HUES6 (cell line): Measurements from ENCODE around the gene OIT3.
"Not testable (repeated sequence)": the region's sequence is repeated elsewhere in the genome, so short reads cannot be mapped to it uniquely, and the experiment has no call there.

Source experiments
- H3K27ac ChIP-seq: 2 replicates; pipeline ENCODE4 v1.7.0; 2013; ENCODE audit warnings: low read depth, mild to moderate bottlenecking, low read length, inconsistent platforms
- H3K27me3 ChIP-seq: 2 replicates; pipeline ENCODE4 v1.6.1; 2013; ENCODE audit warnings: low read length; ENCODE audit not compliant: control insufficient read depth, insufficient read depth
- H3K36me3 ChIP-seq: 2 replicates; pipeline ENCODE4 v1.6.1; 2013; ENCODE audit warnings: low read length; ENCODE audit not compliant: control insufficient read depth, insufficient read depth
- H3K4me1 ChIP-seq: 2 replicates; pipeline ENCODE4 v1.6.1; 2013; ENCODE audit warnings: low read length; ENCODE audit not compliant: control insufficient read depth, insufficient read depth
- H3K4me3 ChIP-seq: 2 replicates; pipeline ENCODE4 v1.5.1; 2013; ENCODE audit warnings: low read depth, low read length
- H3K9ac ChIP-seq: one replicate; pipeline ENCODE4 v1.6.1; 2013; ENCODE audit warnings: mild to moderate bottlenecking, low read length
- H3K9me3 ChIP-seq: 2 replicates; pipeline ENCODE4 v1.6.1; 2013; ENCODE audit warnings: low read depth, low read length; ENCODE audit not compliant: control insufficient read depth, insufficient read depth

Gene OIT3

GRCh38 chr10:72899545-72899944 lies 6.0 kb downstream of the OIT3 start:
- H3K27me3 ChIP-seq, result no peaks in the 10 kb centered on the region
- H3K4me3 ChIP-seq, result no peak overlapping the region
- peaks cover 8% of the 10 kb centered on the region for H3K9me3 ChIP-seq
- H3K36me3 ChIP-seq, result no peaks in the 10 kb centered on the region
- no peak overlapping the region for H3K9ac ChIP-seq
- H3K4me1 ChIP-seq, result no peaks in the 10 kb centered on the region
- H3K27ac ChIP-seq, result no peak overlapping the region

- H3K4me3 ChIP-seq, H3K27me3 ChIP-seq, H3K27ac ChIP-seq, H3K4me1 ChIP-seq, H3K9ac ChIP-seq, H3K9me3 ChIP-seq, H3K36me3 ChIP-seq: not testable (repeated sequence)
Observed at GRCh38 chr10:72903941-72904446, 10.5 kb downstream of the OIT3 start.

- Histone ChIP-seq H3K4me1 (no peaks in the 10 kb centered on the region), H3K36me3 (no peaks in the 10 kb centered on the region), H3K27ac (no peak overlapping the region), H3K27me3 (no peaks in the 10 kb centered on the region), H3K9me3 (peaks cover 8% of the 10 kb centered on the region), H3K4me3 (no peak overlapping the region), H3K9ac (no peak overlapping the region)
Observed at GRCh38 chr10:72904806-72905205, 11.3 kb downstream of the OIT3 start.

- no peak overlapping the region for H3K9ac ChIP-seq
- no peaks in the 10 kb centered on the region for H3K4me1 ChIP-seq
- no peaks in the 10 kb centered on the region for H3K27me3 ChIP-seq
- H3K27ac ChIP-seq, result no peak overlapping the region
- H3K4me3 ChIP-seq, result no peak overlapping the region
- no peaks in the 10 kb centered on the region for H3K36me3 ChIP-seq
- peaks cover 8% of the 10 kb centered on the region for H3K9me3 ChIP-seq
Observed at GRCh38 chr10:72906446-72906845, 12.9 kb downstream of the OIT3 start.

GRCh38 chr10:72910705-72911104 lies 17.2 kb downstream of the OIT3 start:
- Histone ChIP-seq H3K36me3 (no peaks in the 10 kb centered on the region), H3K27me3 (no peaks in the 10 kb centered on the region), H3K4me3 (no peak overlapping the region), H3K27ac (no peak overlapping the region), H3K4me1 (peaks cover 8% of the 10 kb centered on the region), H3K9me3 (no peaks in the 10 kb centered on the region), H3K9ac (no peak overlapping the region)

- H3K9me3 ChIP-seq, result no peaks in the 10 kb centered on the region
- H3K4me1 ChIP-seq, result peaks cover 8% of the 10 kb centered on the region
- no peak overlapping the region for H3K9ac ChIP-seq
- H3K27ac ChIP-seq, result no peak overlapping the region
- H3K4me3 ChIP-seq, result no peak overlapping the region
- H3K27me3 ChIP-seq, result no peaks in the 10 kb centered on the region
- H3K36me3 ChIP-seq, result no peaks in the 10 kb centered on the region
Observed at GRCh38 chr10:72911758-72912157, 18.2 kb downstream of the OIT3 start.

GRCh38 chr10:72912736-72913135 lies 19.2 kb downstream of the OIT3 start:
- H3K4me1 ChIP-seq, result peaks cover 8% of the 10 kb centered on the region

GRCh38 chr10:72913287-72913686 lies 19.7 kb downstream of the OIT3 start:
- Histone ChIP-seq H3K4me3 (no peak overlapping the region), H3K9me3 (no peaks in the 10 kb centered on the region), H3K9ac (no peak overlapping the region)

More at GRCh38 chr10:72912736-72913135, 19.2 kb downstream of the OIT3 start:
- H3K9me3 ChIP-seq, result no peaks in the 10 kb centered on the region
- no peak overlapping the region for H3K9ac ChIP-seq
- H3K4me3 ChIP-seq, result no peak overlapping the region
- H3K36me3 ChIP-seq, result no peaks in the 10 kb centered on the region
- H3K27me3 ChIP-seq, result no peaks in the 10 kb centered on the region
- no peak overlapping the region for H3K27ac ChIP-seq

GRCh38 chr10:72917201-72917600 lies 23.7 kb downstream of the OIT3 start:
- H3K9me3 ChIP-seq, H3K27ac ChIP-seq, H3K27me3 ChIP-seq, H3K4me1 ChIP-seq, H3K36me3 ChIP-seq, H3K9ac ChIP-seq, H3K4me3 ChIP-seq: not testable (repeated sequence)

More at GRCh38 chr10:72913287-72913686, 19.7 kb downstream of the OIT3 start:
- Histone ChIP-seq H3K4me1 (peaks cover 8% of the 10 kb centered on the region), H3K27me3 (no peaks in the 10 kb centered on the region), H3K36me3 (no peaks in the 10 kb centered on the region), H3K27ac (no peak overlapping the region)

- H3K9ac ChIP-seq, H3K27me3 ChIP-seq, H3K9me3 ChIP-seq, H3K36me3 ChIP-seq, H3K4me1 ChIP-seq, H3K4me3 ChIP-seq, H3K27ac ChIP-seq: not testable (repeated sequence)
Observed at GRCh38 chr10:72917803-72918332, 24.3 kb downstream of the OIT3 start.

- Histone ChIP-seq H3K9me3 (0 out of 2 replicates have a peak, but pooled peaks cover 3% of the 10 kb centered on the region), H3K4me3 (no peak overlapping the region), H3K27ac (no peak overlapping the region), H3K27me3 (no peaks in the 10 kb centered on the region), H3K9ac (no peak overlapping the region), H3K4me1 (no peaks in the 10 kb centered on the region), H3K36me3 (no peaks in the 10 kb centered on the region)
Observed at GRCh38 chr10:72918352-72918751, 24.8 kb downstream of the OIT3 start.
